Natural killer cell (primary cell): Measurements from ENCODE around the gene PRRC1. TPM values are rescaled to one million over a fixed set of nuclear protein-coding genes. Genes with fewer than 3 reads are reported as not detected.

Experiments
- ATAC-seq, 3 donors: fragments of 150-1000 bp in 2 of 3; fragments of 200-7000 bp in 1 of 3; cut with Tn5 transposase; 1 replicate in 1 of 3; 2 replicates in 2 of 3; pipeline ENCODE4 v1.10.0; 2021; ENCODE audit warnings: mild to moderate bottlenecking in 2 of 3, moderate library complexity in 2 of 3
- DNase-seq, 2 donors: peaks; one replicate each; pipeline versions ENCODE4 v3.0.0 to v3.0.0-alpha.2; 2013 to 2021; ENCODE audit warnings: mixed read lengths in 1 of 2
- H3K27ac ChIP-seq: one replicate; pipeline ENCODE4 v1.5.1; 2013; ENCODE audit warnings: mild to moderate bottlenecking, low read length
- H3K27me3 ChIP-seq: one replicate; pipeline ENCODE4 v1.6.1; 2013; ENCODE audit warnings: low read length; ENCODE audit not compliant: control insufficient read depth, insufficient read depth
- H3K36me3 ChIP-seq: one replicate; pipeline ENCODE4 v1.6.1; 2013; ENCODE audit warnings: low read length; ENCODE audit not compliant: control insufficient read depth, insufficient read depth
- H3K4me1 ChIP-seq: one replicate; pipeline ENCODE4 v1.6.1; 2013; ENCODE audit warnings: low read length; ENCODE audit not compliant: control insufficient read depth, insufficient read depth
- H3K4me3 ChIP-seq: one replicate; pipeline ENCODE4 v1.5.1; 2013; ENCODE audit warnings: low read length
- H3K9me3 ChIP-seq: one replicate; pipeline ENCODE4 v1.6.1; 2013; ENCODE audit warnings: low read length; ENCODE audit not compliant: control insufficient read depth, insufficient read depth
- H3K27ac Mint-ChIP-seq, 2 donors: one replicate each; pipeline ENCODE4 v1.8.0; 2022; ENCODE audit warnings: mild to moderate bottlenecking in 2 of 2, mixed read lengths in 2 of 2, moderate library complexity in 1 of 2
- H3K27me3 Mint-ChIP-seq, 2 donors: one replicate each; pipeline ENCODE4 v1.8.0; 2022; ENCODE audit warnings: low read depth in 2 of 2, mixed read lengths in 2 of 2
- H3K36me3 Mint-ChIP-seq: one replicate; pipeline ENCODE4 v1.8.0; 2022; ENCODE audit warnings: mixed read lengths
- H3K4me1 Mint-ChIP-seq, 2 donors: one replicate each; pipeline ENCODE4 v1.8.0; 2022; ENCODE audit warnings: mixed read lengths in 2 of 2
- H3K4me3 Mint-ChIP-seq: one replicate; pipeline ENCODE4 v1.8.0; 2022; ENCODE audit warnings: mild to moderate bottlenecking, moderate library complexity, mixed read lengths
- H3K9me3 Mint-ChIP-seq, 2 donors: one replicate each; pipeline ENCODE4 v1.8.0; 2022; ENCODE audit warnings: mixed read lengths in 2 of 2
- CTCF ChIP-seq: fragments of 200-600 bp; IDR thresholded peaks from one replicate; pipeline ENCODE4 v1.8.0; 2022; ENCODE audit warnings: antibody characterized with exemption
- WGBS: methylation state at CpG from one replicate; pipeline ENCODE4 v1.1.7; 2013; ENCODE audit warnings: missing lambda C conversion rate; ENCODE audit not compliant: insufficient coverage; 5-methylcytosine and 5-hydroxymethylcytosine counted together
- intact Hi-C: fragments of 100-400 bp; cut with micrococcal nuclease; formaldehyde crosslinking; loops from one replicate; pipeline ENCODE4 v1.14.2; 2022
- total RNA-seq, 4 donors: library from RNA; stranded (reverse); fragments of 120-200 nt in 1 of 4; gene quantifications; one replicate each; pipeline versions ENCODE4 v1.2.3 to v1.2.4, GENCODE V29; 2013 to 2022

Gene PRRC1
- total RNA-seq, 3 donors from 2014 or later (not counting 1 experiment from before 2014, with no cell fraction given), result 37.7 to 41.1 (median 39.6) TPM

GRCh38 chr5:127549551-127549950, 32.1 kb downstream of the PRRC1 start:
- intact Hi-C loops, result no loop called here
- no peaks in the 10 kb centered on the region for H3K9me3 Mint-ChIP-seq

GRCh38 chr5:127550652-127551409, 33.4 kb downstream of the PRRC1 start:
- Histone ChIP-seq H3K27me3 (no peaks in the 10 kb centered on the region), H3K36me3 (peaks cover 59% of the 10 kb centered on the region), H3K27ac (no peak overlapping the region), H3K4me3 (no peak overlapping the region), H3K9me3 (no peaks in the 10 kb centered on the region), H3K4me1 (no peaks in the 10 kb centered on the region)
- 91% methylated on average over 4 of the region's 5 CpGs for WGBS
- Mint-ChIP-seq H3K4me1 (peaks cover 7% of the 10 kb centered on the region in 2 donors), H3K9me3 (no peaks in the 10 kb centered on the region), H3K4me3 (no peak overlapping the region), H3K27me3 (no peaks in the 10 kb centered on the region), H3K36me3 (peaks cover 15% of the 10 kb centered on the region), H3K27ac (no peak overlapping the region)
- no peak for DNase-seq
- intact Hi-C loops, result no loop called here
- ATAC-seq, result no peak
- no peak for TF ChIP-seq CTCF

More at GRCh38 chr5:127549551-127549950, 32.1 kb downstream of the PRRC1 start:
- Mint-ChIP-seq H3K4me1 (peaks cover 9 to 10% of the 10 kb centered on the region in 2 donors), H3K27me3 (no peaks in the 10 kb centered on the region), H3K27ac (no peak overlapping the region), H3K4me3 (no peak overlapping the region), H3K36me3 (peaks cover 17% of the 10 kb centered on the region)
- Histone ChIP-seq H3K27me3 (no peaks in the 10 kb centered on the region), H3K27ac (no peak overlapping the region), H3K4me3 (no peak overlapping the region), H3K36me3 (peaks cover 59% of the 10 kb centered on the region), H3K4me1 (no peaks in the 10 kb centered on the region), H3K9me3 (no peaks in the 10 kb centered on the region)
- ATAC-seq, result no peak
- no CpG with 5 or more reads among the region's 2 CpGs for WGBS
- no peak for DNase-seq
- TF ChIP-seq CTCF, result no peak

GRCh38 chr5:127551410-127552041, 34.1 kb downstream of the PRRC1 start:
- H3K27ac ChIP-seq, result no peak overlapping the region
- no peak for DNase-seq
- intact Hi-C loops, result no loop called here
- Mint-ChIP-seq H3K4me3 (no peak overlapping the region), H3K27ac (no peak overlapping the region), H3K27me3 (no peaks in the 10 kb centered on the region), H3K4me1 (peaks cover under 1% of the 10 kb centered on the region in 2 donors), H3K36me3 (peaks cover 10% of the 10 kb centered on the region), H3K9me3 (no peaks in the 10 kb centered on the region)
- no peaks in the 10 kb centered on the region for H3K27me3 ChIP-seq
- no peaks in the 10 kb centered on the region for H3K9me3 ChIP-seq
- H3K4me1 ChIP-seq, result no peaks in the 10 kb centered on the region
- no peak for ATAC-seq
- WGBS, result 93% methylated on average over 9 of the region's 9 CpGs
- TF ChIP-seq CTCF, result no peak
- H3K36me3 ChIP-seq, result peaks cover 59% of the 10 kb centered on the region
- H3K4me3 ChIP-seq, result no peak overlapping the region
